ENCODE measurements around the gene XKRX. TPM values are rescaled to one million over a fixed set of nuclear protein-coding genes. Genes with fewer than 3 reads are reported as not detected.

XKRX gene
- polyA plus RNA-seq (2014; cell fraction: cytosol; rRNA removed): 0.94 and 1.2 TPM in 2 replicates
- polyA plus RNA-seq (2014; cell fraction: nucleus; rRNA removed): 0.66 and 0.75 TPM in 2 replicates

DNA sequence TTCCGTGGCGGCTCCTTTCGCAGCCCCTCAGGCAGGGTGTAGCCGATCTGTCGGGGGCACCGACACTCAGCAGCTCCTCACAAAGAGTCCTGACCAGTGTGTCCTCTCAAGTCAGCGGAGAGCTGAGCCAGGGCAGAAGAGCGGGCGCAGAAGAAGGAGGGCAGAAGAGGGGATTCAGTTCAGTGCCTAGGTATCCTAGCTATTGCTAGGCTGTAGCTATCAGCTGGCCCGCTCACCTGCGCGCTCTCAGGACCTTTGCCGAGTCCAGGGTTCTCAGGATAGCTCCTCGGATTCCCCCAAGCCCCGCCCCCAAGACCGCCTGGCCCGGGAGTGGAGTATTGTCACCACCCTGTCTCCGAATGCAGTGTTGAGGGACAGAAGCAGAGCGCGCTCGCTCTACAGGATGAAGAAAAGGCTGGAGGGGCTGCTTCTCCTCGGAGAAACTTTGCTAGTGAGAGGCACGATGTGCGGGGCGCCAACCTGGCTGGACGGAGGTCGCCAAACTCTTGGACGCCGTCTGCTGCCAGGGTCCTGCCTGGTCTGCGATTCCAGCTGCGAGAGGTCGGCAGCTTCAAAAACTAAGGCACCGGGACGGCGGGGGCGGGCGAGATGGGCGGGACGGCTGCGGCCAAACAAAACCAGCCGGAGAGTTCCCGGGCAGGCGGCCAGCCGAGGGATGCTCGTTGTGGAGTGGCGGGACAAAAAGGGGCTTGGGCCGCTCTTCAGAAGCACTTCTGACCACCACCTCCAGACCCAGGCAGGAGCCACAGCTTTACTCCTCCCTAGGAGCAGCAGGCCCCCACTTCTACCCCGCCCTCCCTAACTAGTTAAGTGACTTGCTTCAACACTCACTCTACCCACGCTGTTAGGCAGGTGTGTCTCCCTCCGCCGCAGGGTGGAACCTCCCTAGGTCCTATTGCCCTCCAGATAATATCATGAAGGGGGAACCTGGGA is at the start of gene XKRX:
XKRX (minus strand) TSS at position 258 of the 954 bp plus-strand sequence. CDS start 613 bp downstream, outside the sequence.
- DNase-seq (ENCODE audit: low spot score): peak; percentile 26

DNA sequence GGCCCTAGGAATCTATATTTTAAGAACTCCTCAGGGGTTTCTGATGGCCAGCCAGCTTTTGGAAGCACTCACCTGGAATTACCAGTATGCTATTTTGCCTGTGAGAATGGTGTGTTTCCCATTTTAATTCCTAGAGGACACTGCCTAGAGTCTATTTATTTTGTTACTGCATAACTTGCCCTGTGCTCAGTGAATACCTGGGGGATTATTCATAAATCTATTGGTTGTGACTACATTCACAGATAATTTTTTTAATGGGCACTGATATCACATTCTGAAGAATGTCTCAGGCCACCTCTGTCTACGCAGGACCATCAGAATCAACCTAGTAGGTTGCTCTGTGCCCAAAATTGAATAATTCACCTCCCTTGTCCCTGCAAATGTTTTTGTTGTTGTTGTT is 47.5 kb upstream of the XKRX start:
- DNase-seq (ENCODE audit: low spot score): no peak

DNA sequence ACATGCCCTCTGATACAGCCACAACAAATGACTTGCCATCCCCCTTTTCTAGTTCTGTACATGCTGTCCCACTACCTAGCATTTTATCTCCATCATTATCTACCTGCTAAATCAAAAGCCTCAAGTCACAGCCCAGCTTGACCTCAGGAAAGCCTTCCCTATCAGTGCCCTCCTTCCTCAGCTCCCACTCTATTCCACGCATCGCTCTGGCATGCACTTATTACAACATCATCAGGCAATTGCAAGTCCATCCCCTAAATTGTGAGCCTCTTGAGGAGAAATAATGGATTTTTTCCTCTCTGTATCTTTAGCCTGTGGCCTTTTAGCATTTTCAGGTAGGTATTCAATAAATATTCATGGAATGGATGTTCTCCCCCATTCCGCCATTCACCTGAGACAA is 46.5 kb upstream of the XKRX start:
- DNase-seq (ENCODE audit: low spot score): no peak

DNA sequence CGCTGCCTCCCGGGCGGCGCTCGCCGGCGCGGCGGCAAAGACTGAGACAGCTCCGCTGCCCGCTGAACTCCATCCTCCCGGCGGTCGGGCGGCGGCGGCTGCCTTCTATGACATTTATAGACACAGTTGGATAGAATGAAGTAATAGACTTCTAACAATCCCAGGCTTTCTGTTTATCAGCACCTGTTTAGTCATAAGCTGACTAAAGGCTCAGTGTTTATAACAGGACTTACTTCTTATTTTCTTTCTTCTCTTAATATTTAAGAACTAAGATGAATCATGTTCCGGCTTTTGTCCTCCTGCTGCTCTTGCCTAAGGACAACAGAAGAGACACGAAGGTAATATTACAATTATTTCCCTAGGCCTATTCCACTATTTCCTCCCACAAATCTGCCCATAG is 44.7 kb upstream of the XKRX start:
- DNase-seq (ENCODE audit: low spot score): no peak

DNA sequence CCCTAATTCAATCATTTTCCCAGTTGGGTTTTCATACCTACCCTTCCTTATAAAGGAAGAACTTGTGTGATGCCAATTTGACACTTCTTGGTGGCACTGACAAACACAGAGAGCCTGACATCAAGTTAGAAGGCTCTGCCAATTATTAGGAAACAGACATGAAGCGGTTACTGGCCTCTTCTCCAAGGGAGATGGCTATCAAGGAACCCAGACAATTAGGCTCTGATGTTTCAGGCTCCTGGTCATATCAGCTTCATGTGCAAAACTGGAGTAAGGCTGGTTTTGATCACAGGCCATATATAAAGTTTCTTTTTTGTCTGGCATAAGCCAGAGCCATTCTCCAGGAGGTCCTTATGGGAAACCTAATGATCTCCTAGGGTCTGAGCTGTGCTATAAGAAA is 41.2 kb upstream of the XKRX start:
- peak; percentile 44 for DNase-seq (ENCODE audit: low spot score)

DNA sequence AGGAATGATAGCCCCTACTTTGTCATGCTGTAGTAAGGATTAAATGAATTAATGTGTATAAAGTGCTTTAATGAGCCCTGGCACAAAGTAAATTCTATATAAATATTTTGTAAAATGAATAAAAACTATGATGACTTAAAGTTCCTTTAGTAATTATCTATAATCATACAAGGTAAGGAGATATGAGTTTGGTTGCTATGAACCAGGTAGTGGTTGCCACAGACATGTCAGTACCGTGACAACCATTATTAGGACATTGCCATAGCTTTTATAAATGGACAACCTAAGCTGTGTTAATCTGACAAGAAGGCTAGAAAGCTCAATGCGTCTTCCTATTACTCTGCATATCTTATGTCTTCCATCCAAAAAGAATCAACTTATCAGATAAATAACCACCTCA is 40.7 kb upstream of the XKRX start, which contains the start of gene ARL13A:
ARL13A (plus strand) TSS at position 301 of the 400 bp plus-strand sequence. CDS start 3,982 bp downstream, outside the sequence.
- no peak for DNase-seq (ENCODE audit: low spot score)

DNA sequence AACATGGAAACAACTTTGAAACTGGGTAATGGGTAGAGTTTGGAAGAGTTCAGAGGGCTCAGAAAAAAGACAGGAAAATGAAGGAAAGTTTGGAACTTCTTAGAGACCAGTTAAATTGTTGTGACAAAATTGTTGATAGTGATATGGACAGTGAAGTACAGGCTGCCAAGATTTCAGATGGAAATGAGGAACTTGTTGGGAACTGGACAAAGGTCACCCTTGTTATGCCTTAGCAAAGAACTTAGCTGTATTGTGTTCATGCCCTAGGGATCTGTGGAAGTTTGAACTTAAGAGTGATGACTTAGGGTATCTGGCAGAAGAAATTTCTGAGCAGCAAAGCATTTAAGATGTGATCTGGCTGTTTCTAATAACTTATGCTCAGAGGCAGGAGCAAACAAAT is 35.6 kb upstream of the XKRX start:
- no peak for DNase-seq (ENCODE audit: low spot score)

DNA sequence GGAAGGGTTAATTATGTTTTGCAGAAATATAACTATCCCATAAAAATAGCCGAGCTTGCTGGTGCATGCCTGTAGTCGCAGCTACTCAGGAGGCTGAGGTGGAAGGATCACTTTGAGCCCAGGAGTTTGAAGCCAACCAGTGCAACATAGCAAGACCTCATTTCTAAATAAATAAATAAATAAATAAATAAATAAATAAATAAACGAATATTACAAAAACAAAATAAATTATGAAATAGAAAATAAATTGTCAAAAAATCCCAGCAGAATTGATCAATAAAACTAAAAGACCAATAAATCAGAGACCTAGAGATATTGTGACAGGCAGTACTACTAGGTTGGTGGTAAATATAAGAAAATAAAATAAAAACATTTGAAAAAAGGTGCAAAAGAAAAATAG is 34.1 kb upstream of the XKRX start:
- no peak for DNase-seq (ENCODE audit: low spot score)

DNA sequence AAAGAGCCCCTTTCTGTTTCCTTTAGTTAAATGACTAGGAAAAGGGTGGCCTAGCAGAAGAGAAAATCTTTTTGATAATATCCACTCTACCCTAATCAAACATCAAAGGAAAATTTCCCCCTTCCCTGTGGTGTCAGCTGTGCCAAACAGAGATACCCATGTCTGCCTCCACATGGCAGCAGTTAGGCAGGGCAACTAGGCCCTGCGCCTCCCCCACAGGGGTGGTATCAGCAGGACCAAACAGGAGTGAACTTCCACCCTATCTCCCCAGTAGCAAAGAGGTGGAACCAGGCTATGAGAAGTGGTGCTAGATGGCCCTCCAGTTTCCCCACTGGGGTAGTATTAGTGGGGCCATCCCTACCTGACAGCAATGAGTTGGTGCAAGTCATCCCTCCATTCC is 19.8 kb upstream of the XKRX start:
- DNase-seq (ENCODE audit: low spot score): no peak

DNA sequence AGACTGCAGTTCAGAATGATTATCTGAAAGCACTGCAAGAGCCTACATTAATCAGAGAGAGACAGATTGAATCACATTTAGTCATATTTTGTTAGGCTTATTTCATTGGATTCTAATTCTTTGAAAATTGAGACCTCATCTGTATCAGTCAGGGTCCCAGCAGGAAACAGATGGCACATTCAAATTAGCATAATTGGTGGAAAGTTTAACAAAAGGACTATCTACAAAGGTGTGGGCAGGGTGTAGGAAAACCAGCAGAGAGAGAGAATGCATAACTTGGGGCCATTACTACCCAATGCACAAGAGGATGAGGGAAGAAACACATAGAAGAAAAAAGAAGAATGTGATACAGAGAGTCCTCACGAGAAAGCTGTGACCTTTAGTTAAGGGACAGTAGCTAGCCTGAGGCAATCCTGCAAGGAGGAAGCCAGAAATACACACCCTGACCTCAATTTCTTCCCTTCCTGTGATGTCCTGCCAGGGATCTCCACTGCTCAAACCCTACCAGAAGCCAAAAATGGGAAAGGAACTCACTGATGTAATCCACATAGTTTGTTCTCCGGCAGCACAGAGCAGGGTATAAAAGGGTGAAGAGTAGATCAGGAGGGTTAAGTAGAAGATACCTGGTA is 17.7 kb upstream of the XKRX start:
- no peak for DNase-seq (ENCODE audit: low spot score)

DNA sequence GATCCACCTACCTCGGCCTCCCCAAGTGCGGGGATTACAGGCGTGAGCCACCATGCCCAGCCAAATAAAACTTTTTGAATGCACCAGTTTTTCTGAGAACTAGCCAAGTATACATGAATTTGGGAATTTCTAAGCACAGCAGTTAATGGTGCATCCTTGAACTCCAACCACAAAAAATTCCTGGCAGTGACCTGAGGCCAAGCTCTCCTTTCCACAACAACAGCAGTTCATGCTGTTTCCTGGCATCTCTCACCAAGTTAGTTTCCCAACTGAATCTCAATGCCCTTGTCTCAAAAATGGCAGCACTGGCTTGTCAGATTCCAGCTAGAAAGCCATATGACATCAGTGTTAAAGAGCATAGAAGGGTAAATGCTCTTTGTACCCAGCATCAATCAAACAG is 15.9 kb upstream of the XKRX start:
- no peak for DNase-seq (ENCODE audit: low spot score)

DNA sequence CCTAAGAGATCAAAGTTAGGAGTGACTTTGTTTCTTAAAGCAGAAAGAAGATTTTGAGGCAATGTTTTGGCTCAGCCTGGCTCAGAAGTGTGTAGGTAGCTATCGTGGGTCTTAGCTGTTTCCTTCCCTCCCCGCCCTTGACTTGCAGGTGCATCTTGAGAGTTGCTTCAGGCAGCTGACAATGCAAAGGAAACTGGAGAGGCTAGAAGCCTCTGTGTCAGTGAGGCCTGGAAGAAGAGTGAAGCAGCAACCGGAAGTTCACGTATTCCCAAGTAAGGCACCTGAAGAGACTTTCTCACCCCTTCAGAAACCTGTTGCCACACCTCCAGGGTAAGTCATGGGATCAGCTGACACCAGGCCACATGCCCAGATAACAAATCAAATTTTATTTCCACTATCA is 10.6 kb upstream of the XKRX start:
- DNase-seq (ENCODE audit: low spot score): no peak

DNA sequence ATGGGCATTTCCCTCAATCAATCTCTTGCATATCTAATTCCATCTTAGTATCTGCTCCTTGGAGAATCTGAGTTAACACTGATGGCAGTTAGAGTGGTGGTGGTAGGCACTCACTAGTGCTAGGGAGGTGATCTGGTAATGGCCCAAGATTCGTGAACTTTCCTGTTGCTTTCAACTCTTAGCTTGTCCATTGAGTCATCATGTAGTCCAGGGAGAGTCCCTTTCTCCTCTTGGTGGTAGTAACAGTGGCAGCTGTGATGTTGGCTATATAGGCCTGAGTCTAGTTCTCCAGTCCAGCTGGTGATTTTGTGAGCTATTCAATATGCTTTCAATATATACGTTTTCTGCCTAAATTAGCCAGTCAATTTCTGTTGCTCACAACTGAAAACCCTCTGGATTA is 7.0 kb upstream of the XKRX start:
- DNase-seq (ENCODE audit: low spot score): no peak

DNA sequence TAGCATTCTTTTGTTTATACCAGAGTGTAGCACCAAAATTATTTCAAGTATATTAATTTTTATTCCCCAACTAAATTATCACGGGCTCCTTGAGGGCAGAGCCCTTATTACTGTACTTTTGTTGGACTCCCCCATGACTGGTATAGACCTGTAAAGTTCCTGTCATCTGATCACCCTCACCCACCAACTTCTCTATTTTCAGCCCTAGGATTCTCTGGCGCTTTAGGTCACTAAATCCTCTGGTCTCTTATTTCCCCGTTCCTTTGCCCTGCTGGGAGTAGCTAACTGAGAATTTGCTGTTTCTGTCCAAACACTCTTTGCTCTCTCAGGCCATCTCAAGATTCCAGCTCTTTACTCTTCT is 3.2 kb upstream of the XKRX start:
- no peak for DNase-seq (ENCODE audit: low spot score)

DNA sequence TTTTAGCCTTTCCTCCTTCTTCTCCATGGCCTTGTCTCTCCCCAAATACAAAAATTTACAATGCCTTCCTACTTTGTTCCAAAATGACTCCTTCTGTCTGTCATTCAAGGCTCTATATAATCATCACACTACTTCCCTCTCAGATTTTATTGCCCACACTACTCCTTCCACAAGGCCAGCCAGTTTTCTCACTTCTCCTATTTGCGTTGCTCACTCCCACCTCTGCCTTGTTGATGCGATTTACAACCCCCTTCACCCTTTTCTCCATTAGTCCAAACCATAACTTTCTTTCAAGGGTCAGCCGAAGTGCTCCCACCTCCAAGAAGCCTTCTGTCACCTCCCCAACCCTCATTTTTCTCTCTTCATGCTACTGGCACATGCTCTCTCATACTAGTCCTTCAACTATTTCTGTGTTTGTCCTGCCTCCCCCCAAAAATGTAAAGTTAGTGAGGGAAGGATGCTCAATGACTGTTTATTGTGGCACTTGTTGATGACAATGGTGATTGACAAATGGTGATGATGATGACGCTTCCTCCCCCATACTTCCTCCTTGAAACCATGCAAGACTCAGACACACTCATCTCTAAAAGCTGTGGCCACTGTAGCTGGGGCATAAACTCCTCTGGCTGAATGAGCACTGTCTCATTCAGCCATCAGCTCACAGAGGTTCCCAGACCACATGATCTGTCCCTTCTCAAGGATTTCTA is 2.7 kb upstream of the XKRX start:
- no peak for DNase-seq (ENCODE audit: low spot score)

DNA sequence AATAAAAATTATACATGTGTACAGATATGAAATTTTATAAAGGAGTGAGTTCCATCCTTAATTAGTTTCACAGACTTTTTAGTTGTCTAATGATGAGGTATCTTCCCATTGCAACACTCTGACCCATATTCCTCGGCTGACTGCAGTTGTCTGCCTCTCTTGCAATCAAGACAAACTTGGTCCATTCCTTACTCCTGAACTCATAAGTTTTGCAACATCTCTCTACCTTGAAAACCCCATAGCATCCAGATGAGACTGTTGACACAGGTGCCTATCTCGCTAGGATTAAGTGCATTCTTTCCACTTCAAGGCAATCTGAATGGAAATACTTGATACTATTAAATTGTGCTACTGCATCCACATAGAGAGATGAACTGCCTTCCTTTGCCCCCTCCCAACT is 2.3 kb downstream of the XKRX start:
- no peak for DNase-seq (ENCODE audit: low spot score)

DNA sequence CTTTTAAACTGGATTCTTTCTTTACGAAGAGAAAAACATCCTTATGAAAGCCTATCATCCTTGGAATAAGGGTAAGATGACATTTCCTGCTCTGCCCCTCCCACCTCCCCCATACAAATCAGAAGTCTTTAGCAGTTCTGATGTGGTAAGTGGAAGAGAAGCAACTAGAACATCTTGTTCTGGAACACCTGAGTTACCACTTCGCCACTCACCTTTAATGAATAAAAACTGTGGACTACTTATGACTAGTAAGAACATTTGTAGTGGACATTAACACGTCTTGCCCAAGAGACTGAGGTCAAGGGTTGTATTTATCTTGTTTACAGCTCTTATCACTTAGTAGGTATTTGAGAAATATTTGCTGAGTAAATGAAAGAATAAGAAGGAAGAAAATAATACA is 4.3 kb downstream of the XKRX start:
- DNase-seq (ENCODE audit: low spot score): no peak

DNA sequence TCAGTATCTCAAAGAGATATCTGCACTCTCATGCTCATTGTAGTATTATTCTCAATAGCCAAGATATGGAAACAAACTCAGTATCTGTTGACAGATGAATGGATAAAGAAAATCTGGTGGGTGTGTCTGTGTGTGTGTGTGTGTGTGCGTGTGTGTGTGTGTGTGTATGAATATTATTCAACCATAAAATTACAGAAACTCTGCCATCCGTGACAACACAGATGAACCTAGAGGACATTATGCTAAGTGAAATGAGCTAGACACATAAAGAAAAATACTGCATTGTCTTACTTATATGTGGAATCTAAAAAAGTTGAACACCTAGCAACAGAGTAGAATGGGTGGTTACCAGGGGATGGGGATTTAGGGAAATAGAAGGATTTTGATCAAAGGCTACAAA is 13.2 kb downstream of the XKRX start:
- DNase-seq (ENCODE audit: low spot score): no peak

DNA sequence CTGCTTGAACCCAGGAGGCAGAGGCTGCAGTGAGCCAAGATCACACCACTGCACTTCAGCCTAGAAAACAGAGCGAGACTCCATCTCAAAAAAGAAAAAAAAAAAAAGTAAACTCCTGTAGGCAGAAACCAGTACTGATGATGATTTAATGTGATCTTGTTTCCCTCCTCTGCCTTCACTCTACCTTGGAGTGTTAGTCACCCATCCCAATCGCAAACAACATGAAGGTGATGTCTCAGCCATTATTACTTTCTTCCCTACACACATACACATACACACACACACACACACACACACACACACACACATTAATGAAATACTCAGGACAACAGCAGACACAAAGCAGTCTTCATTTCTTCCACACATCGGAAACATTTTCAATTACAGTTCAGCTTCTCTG is 15.6 kb downstream of the XKRX start:
- DNase-seq (ENCODE audit: low spot score): no peak

DNA sequence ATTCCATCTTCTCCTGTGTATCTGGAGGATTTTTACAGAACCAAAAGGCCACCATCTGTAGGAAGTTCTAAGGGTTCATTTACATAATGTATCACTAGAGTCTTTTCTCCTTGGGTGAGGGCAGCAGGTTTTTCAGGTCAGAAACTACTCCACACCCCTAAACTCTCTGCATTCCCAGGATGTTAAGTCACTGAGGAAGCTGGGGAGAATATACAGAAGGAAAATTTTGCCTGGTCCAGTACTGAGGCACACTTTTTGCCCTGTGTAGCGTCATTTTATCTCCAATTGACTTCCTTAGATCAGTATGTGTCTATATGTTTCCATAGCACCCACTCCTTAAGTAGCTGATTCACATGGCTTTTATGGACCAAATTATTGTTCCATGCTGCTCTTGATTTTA is 17.0 kb downstream of the XKRX start:
- DNase-seq (ENCODE audit: low spot score): no peak

DNA sequence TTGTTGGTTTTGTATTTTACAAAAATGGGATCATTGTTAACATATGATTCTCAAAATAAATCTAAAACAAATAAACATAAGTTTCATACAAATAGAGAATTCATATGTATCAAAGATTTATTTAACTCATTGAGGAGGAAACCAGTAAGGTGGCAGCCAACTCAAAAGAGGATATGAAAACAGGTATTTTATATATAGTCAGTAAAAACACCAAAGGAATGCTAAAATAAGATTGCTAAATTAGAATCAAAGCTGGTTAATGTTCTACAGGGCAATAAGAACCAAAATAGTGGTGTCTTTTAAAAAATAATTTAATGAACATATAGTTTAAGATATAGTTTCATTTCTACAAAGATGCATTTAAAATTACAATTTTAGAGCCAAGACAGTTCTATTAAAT is 23.1 kb downstream of the XKRX start:
- no peak for DNase-seq (ENCODE audit: low spot score)

DNA sequence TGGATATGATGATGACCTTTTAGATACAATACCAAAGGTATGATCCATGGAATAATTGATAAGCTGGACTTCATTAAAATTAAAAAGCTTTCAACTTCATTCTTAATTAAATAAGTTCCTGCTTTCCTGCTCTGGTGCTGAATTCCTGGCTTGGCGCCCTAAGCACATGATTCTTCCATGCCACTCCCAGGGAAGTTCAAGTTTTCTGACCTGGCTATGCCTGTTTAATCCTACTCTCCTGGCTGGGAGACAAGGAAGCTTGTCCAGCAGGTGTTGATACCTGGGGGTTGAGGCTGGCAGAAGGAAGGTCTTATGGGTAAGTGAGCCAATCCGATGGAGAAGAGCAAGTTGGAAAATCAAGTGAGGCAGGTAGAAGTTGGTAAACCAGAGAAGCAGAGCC is 24.3 kb downstream of the XKRX start:
- DNase-seq (ENCODE audit: low spot score): no peak

Measured in SK-N-DZ (cell line).